KMS-11 (cell line): ENCODE measurements around the gene MAMDC4.

ENCODE experiments used
- H2AFZ ChIP-seq: fragments of 200-600 bp; sonication (generic); 2 replicates; pipeline ENCODE4 v1.6.1; 2016; ENCODE audit warnings: antibody characterized with exemption, mixed run types, low read depth
- H3K27ac ChIP-seq: fragments of 200-600 bp; sonication (generic); 2 replicates; pipeline ENCODE4 v1.6.1; 2016; ENCODE audit warnings: mild to moderate bottlenecking, mixed run types
- H3K27me3 ChIP-seq: fragments of 200-600 bp; sonication (generic); 2 replicates; pipeline ENCODE4 v1.6.1; 2017; ENCODE audit warnings: mild to moderate bottlenecking, low read depth, mixed run types, moderate library complexity; ENCODE audit not compliant: insufficient read depth
- H3K36me3 ChIP-seq: fragments of 200-600 bp; sonication (generic); 2 replicates; pipeline ENCODE4 v1.6.1; 2017; ENCODE audit warnings: mild to moderate bottlenecking, mixed run types; ENCODE audit not compliant: insufficient read depth
- H3K4me1 ChIP-seq: fragments of 200-600 bp; sonication (generic); 2 replicates; pipeline ENCODE4 v1.6.1; 2016; ENCODE audit warnings: mild to moderate bottlenecking, low read depth, mixed run types; ENCODE audit not compliant: poor library complexity, severe bottlenecking
- H3K4me2 ChIP-seq: fragments of 200-600 bp; sonication (generic); 2 replicates; pipeline ENCODE4 v1.7.0; 2016; ENCODE audit warnings: mild to moderate bottlenecking, mixed run types
- H3K4me3 ChIP-seq: fragments of 200-600 bp; sonication (generic); IDR thresholded peaks from 2 replicates; pipeline ENCODE4 v1.6.1; 2017; ENCODE audit warnings: low read depth, low read length, mixed read lengths; ENCODE audit not compliant: insufficient read depth
- H3K79me2 ChIP-seq: fragments of 200-600 bp; sonication (generic); 2 replicates; pipeline ENCODE4 v1.6.1; 2016; ENCODE audit warnings: low read depth, mixed run types; ENCODE audit not compliant: insufficient read depth
- H3K9ac ChIP-seq: fragments of 200-600 bp; sonication (generic); 2 replicates; pipeline ENCODE4 v1.6.1; 2016; ENCODE audit warnings: mild to moderate bottlenecking, mixed run types
- H4K20me1 ChIP-seq: fragments of 200-600 bp; sonication (generic); 2 replicates; pipeline ENCODE4 v1.6.1; 2016; ENCODE audit warnings: mild to moderate bottlenecking, mixed run types; ENCODE audit not compliant: insufficient read depth
- TF ChIP-seq, protein P1 (sequence below): fragments of 200-600 bp; sonication (generic); conservative IDR thresholded peaks from 2 replicates; pipeline ENCODE4 v1.6.1; 2017; ENCODE audit warnings: low read depth, mild to moderate bottlenecking, antibody characterized with exemption, low read length, moderate library complexity, mixed read lengths

MAMDC4 gene

DNA sequence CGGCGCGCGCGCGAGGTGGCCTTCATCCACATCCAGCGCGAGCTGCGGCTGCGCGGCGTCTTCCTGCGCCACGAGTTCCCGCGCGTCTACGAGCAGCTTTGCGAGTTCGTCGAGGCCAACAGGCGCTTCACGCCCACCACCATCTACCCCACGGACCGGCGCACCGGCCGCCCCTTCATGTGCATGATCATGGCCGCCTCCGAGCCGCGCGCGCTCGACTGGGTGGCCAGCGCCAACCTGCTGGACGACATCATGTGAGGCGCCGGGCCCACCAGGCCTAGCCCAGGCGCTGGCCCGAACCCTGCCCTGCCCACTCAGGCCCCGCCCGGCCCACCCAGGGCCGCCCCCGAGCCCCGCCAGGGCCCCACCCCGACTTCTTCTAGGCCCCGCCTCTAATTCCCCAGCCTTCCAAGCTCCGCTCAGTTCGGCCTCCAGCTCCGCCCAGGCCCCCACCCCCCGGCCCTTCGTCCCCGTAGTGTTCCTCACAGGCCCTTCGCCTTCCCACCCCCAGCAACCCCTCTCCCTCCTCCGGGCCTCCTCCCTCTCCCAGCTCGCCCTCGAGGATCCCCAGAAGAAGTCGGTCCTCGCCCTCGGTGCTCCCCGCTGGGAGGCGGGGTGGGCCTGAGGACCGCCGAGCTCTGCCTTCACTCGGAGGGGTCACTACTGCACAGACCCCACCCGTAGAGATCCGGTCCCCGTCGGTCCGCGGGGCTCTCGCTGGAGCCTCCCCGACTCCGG, 4.9 kb upstream of the MAMDC4 start:
- Histone ChIP-seq H3K4me1 (peaks cover 14% of the 10 kb centered on the region), H3K36me3 (no peaks in the 10 kb centered on the region), H3K27ac (no peak overlapping the region), H3K79me2 (no peaks in the 10 kb centered on the region), H3K9ac (no peak overlapping the region), H2AFZ (peak overlapping the region; percentile 45), H4K20me1 (no peaks in the 10 kb centered on the region), H3K4me3 (no peak overlapping the region), H3K27me3 (no peaks in the 10 kb centered on the region), H3K4me2 (peak overlapping the region; percentile 76; the same call in 1 of the 2 replicates)
- TF ChIP-seq, protein P1, sequence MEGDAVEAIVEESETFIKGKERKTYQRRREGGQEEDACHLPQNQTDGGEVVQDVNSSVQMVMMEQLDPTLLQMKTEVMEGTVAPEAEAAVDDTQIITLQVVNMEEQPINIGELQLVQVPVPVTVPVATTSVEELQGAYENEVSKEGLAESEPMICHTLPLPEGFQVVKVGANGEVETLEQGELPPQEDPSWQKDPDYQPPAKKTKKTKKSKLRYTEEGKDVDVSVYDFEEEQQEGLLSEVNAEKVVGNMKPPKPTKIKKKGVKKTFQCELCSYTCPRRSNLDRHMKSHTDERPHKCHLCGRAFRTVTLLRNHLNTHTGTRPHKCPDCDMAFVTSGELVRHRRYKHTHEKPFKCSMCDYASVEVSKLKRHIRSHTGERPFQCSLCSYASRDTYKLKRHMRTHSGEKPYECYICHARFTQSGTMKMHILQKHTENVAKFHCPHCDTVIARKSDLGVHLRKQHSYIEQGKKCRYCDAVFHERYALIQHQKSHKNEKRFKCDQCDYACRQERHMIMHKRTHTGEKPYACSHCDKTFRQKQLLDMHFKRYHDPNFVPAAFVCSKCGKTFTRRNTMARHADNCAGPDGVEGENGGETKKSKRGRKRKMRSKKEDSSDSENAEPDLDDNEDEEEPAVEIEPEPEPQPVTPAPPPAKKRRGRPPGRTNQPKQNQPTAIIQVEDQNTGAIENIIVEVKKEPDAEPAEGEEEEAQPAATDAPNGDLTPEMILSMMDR: no peak

DNA sequence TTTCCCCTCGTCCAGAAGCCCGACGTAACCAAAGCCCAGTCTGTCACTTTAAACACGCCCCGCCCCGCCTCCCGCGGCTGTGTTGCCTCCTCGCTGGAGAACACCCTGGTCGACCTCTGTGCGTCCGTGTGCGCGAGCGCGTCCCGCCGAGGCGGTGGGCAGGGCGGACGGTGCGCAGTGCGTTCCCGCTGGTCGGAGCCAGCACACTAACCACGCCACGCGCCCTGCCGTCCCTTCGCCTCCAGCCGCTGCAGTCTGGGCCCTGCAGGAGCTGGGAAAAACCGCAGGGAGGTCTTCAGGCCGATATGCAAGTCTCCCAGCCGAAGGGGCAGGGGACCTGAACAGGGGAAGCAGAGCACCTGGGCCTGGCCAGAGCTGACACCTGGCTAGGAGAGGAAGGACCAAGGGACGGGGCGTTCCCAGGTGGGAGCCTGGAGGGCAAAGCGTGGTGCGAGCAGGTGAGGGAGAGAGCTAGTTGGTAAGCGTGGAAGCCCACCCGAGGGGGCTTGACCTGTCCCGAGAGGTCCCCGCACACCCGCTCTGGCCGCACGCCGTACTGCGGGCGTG, 4.2 kb upstream of the MAMDC4 start:
- peak overlapping the region; percentile 55; the same call in 1 of the 2 replicates for H3K9ac ChIP-seq
- no peaks in the 10 kb centered on the region for H3K36me3 ChIP-seq
- H3K27me3 ChIP-seq: no peaks in the 10 kb centered on the region
- no peaks in the 10 kb centered on the region for H3K79me2 ChIP-seq
- H3K27ac ChIP-seq: peak overlapping the region; percentile 44; the same call in 1 of the 2 replicates
- H3K4me1 ChIP-seq: peaks cover 14% of the 10 kb centered on the region
- no peak overlapping the region for H3K4me3 ChIP-seq
- peak overlapping the region; percentile 45 for H2AFZ ChIP-seq
- TF ChIP-seq, protein P1: no peak
- no peaks in the 10 kb centered on the region for H4K20me1 ChIP-seq
- peak overlapping the region; percentile 76 for H3K4me2 ChIP-seq

GRCh38 chr9:136848393-136849037, 3.6 kb upstream of the MAMDC4 start:
- Histone ChIP-seq H3K4me1 (peaks cover 9% of the 10 kb centered on the region), H3K4me2 (peak overlapping the region; percentile 76), H3K9ac (peak overlapping the region; percentile 55; the same call in 1 of the 2 replicates), H4K20me1 (no peaks in the 10 kb centered on the region), H3K79me2 (no peaks in the 10 kb centered on the region), H3K27ac (peak overlapping the region; percentile 44; the same call in 1 of the 2 replicates), H2AFZ (peak overlapping the region; percentile 45), H3K4me3 (no peak overlapping the region), H3K36me3 (no peaks in the 10 kb centered on the region), H3K27me3 (no peaks in the 10 kb centered on the region)
- TF ChIP-seq, protein P1: no peak

DNA sequence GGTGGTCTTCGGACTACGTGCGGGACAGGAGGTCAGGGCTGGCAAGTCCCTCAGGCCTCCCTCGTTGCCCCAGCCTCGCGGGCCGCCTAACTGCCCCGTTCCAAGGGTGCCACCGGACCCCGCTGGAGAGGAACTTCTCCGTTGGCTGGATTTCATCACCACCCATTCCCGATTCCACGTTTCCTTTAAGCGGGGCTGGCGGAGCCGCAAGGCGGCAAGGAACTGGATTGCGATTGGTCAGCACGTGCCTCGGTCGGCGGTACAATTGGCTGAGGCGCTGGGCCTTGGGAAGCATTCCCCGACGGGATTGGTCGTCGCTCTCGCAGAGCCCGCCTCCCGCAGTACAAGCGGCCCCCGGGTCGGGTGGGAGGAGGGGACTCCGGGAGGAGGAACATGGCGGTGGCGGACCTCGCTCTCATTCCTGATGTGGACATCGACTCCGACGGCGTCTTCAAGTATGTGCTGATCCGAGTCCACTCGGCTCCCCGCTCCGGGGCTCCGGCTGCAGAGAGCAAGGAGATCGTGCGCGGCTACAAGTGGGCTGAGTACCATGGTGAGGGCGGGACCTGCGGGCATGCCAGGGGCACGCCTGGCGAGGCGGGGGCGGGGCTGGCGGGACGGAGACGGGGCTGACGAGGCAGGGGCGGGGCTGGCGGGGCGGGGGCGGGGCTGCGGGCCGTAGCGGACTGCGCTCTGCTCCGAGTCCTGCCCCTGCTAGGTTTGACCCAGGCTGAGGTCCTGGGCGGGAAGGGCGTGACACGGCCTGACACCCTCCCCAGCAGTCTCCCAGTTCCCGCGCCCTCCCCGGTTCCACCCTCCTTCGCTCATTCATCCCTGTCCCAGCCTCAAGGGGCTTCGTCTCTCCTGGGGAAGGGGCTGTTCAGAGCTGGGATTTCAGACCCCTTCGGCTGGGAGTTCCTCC, 2.8 kb upstream of the MAMDC4 start, which contains the start of gene PHPT1:
PHPT1 (plus strand) TSS at position 372 of the 922 bp plus-strand sequence; CDS start at position 394, 22 bp downstream.
- Histone ChIP-seq H2AFZ (peak within 1 kb of the TSS; percentile 77), H3K27me3 (no peaks in the 10 kb centered on the region), H3K27ac (peak within 1 kb of the TSS; percentile 44; the same call in 1 of the 2 replicates)

More for the DNA sequence above, 2.8 kb upstream of the MAMDC4 start, which contains the start of gene PHPT1:
- H3K4me1 ChIP-seq: peaks cover 2% of the 10 kb centered on the region
- peak within 1 kb of the TSS; percentile 85 for H3K4me2 ChIP-seq
- TF ChIP-seq, protein P1: no peak
- H3K36me3 ChIP-seq: no peaks in the 10 kb centered on the region
- no peaks in the 10 kb centered on the region for H3K79me2 ChIP-seq
- H4K20me1 ChIP-seq: no peaks in the 10 kb centered on the region
- no peak within 1 kb of the TSS for H3K4me3 ChIP-seq
- peak within 1 kb of the TSS; percentile 55; the same call in 1 of the 2 replicates for H3K9ac ChIP-seq
